ENCODE measurements around the gene MOCOS.
"Not testable (repeated sequence)": the region's sequence is repeated elsewhere in the genome, so short reads cannot be mapped to it uniquely, and the experiment has no call there.

MOCOS gene

DNA sequence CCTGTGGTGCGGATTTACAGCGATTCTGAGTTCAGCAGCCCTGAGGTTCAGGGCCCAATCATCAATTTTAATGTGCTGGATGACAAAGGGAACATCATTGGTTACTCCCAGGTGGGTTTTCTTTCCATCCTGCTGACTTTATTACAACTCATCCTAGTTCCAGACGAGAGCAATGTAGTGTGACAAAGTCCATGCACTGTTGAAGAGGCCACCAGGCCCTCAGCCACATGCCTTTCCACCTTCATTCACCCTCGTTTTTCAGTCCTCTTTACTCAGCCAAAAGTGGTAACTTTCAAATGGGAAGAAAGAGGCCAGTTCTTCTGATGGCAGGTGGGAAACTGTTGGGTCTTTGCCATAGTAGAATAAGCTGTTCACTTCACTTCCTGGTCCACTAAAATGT, 17.9 kb downstream of the MOCOS start:
- DNase-seq = no peak

DNA sequence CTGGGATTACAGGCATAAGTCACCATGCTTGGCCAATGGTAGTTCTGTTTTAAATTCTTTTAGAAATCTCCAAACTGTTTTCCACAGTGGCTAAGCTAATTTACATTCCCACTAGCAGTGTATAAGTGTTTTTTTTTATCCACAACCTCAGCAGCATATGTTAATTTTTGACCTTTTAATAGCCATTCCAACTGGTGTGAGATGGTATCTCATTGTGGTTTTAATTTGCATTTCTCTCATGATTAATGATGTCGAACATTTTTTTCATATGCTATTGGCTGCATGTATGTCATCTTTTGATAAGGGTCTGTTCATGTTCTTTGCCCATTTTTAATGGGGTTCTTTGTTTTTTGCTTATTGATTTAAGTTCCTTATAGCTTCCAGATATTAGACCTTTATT, 20.0 kb downstream of the MOCOS start:
- DNase-seq = no peak

DNA sequence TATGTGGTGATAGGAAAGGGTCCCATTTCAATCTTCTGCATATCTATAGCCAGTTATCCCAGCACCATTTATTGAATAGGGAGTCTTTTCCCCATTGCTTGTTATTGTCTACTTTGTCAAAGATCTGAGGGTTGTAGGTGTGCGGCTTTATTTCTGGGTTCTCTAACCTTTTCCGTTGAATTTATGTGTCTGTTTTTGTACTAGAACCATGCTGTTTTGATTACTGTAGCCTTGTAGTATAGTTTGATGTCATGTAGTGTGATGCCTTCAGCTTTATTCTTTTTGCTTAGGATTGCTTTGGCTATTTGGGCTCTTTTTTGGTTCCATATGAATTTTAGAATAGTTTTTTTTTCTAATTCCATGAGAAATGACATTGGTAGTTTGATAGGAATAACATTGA, 20.7 kb downstream of the MOCOS start:
- DNase-seq = not testable (repeated sequence)

DNA sequence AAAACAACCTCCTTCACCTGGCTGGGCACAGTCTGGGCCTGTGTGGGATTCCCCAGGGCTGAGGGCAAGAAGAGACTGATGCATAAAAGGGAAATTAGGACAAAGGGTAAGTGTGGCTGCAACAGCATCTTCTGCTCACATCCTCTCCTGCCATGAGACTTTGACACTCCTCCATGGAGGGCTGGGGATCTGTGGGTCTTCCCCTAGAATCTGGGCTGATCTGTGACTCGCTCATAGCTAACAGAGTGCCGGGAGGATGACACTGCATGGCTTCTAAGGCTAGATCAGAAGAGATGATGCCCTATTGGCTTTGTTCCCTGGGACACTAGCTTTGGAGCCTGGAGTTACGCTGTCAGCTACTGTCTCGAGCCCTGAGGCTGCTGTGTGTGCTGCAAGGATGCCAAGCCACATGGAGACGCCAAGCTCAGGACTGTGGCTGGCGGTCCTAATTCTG, 24.3 kb downstream of the MOCOS start:
- no peak for DNase-seq

DNA sequence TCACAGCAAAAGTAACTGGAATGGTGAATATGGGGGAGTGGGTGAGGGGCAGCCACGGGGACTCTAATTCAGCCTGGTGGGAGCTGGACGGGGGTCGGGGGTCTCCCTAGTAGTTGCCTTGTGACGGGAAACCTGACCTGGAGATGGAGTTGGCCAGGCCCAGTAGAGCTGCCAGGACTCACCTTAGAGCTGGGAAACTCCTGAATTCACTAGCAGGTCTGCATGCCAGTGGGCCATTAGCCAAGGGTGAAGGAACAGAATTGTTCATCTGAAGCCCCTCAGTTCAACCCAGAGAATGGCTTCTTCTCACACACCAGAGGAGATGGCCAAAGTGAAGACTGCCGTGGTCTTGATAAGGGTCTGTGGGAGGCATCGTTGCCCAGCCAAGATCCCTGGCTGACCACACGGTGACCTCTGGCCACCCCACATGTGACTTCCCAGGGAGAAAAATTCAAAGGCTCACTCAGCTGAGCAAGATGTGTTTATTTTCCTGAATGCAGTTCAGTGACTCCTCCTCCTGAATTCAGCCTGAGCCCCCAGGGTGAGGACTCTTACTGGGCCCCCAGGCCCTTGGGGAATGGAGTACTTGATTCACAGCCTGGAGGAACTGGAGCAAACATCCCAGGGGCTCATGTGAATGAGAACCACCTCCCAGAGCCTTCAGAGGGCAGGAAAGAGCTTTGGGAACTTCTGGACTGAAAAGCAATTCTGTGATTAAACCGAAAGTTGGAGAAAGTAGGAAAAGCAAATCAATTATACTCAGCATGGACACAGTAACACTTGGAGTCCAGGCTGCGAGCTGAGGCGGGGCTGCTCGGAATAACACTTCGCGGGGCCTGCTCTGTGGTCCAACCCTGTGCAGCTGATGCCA, 25.2 kb downstream of the MOCOS start:
- no peak for DNase-seq

DNA sequence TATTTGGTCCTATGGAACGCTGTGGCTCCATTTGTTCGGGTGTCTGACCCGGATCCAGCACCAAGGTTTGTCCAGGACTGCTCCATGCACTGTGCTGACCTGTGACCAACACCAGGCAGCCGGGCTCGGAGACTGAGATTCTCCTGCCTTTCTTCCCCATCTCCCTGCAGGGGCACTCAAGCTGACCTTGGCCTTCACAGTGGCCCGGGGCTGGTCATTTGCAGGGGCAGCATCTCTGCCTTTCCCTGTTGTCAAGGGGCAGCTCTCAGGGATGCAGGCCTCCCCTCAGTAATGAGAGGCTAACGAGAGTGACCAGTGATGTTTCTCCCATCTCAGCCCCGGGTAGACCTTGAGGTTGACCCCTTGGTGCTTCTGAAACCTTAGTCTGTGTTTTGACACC, 27.5 kb downstream of the MOCOS start:
- no peak for DNase-seq

DNA sequence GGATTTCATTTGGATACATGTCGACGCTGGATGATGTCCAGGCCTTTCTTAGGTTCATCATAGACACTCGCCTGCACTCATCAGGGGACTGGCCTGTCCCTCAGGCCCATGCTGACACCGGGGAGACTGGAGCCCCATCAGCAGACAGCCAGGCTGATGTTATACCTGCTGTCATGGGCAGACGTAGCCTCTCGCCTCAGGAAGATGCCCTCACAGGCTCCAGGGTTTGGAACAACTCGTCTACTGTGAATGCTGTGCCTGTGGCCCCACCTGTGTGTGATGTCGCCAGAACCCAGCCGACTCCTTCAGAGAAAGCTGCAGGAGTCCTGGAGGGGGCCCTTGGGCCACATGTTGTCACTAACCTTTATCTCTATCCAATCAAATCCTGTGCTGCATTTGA, 28.3 kb downstream of the MOCOS start:
- DNase-seq = no peak

DNA sequence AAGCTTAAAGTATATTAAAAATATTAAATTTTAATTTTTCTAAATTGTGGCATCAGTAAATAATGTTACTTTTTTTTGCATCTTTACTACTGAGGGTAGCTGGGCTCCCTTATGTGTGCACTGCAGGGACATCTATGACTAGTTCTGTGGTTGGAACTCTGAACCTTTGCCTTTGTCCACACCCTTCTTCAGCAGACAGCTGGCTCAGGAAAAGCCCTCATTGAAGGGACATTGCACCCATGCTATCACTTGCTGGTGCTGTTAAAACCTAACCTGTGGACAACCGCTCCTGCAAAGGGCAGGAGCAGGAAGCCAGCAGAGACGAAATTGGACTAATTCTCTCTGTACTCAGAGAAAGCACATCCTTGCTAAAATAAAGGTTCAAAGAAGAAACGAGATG, 30.1 kb downstream of the MOCOS start:
- no peak for DNase-seq

DNA sequence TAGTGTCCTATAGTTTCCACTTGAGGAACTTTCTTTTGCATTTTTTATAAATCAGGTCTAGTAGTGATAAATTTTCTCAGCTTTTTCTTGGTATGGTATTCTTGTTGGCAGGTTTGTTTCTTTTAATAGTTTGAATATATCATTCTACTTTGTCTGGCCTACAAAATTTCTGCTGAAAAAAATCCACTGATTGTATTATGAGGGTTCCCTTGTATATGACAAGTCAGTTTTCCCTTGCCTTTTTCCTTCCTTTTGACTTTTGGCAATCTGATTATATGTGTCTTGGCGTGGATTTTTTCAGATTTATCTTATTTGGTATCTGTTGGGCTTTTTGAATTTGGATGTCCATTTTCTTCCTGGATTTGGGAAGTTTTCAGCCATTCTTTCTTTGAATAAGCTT, 41.9 kb downstream of the MOCOS start:
- DNase-seq = no peak

DNA sequence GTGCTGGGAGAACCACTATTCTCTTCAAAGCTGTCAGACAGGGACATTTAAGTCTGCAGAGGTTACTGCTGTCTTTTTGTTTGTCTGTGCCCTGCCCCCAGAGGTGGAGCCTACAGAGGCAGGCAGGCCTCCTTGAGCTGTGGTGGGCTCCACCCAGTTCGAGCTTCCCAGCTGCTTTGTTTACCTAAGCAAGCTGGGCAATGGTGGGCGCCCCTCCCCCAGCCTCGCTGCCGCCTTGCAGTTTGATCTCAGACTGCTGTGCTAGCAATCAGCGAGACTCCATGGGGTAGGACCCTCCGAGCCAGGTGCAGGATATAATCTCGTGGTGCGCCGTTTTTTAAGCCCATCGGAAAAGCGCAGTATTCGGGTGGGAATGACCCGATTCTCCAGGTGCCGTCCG, 53.2 kb downstream of the MOCOS start:
- DNase-seq = not testable (repeated sequence)

DNA sequence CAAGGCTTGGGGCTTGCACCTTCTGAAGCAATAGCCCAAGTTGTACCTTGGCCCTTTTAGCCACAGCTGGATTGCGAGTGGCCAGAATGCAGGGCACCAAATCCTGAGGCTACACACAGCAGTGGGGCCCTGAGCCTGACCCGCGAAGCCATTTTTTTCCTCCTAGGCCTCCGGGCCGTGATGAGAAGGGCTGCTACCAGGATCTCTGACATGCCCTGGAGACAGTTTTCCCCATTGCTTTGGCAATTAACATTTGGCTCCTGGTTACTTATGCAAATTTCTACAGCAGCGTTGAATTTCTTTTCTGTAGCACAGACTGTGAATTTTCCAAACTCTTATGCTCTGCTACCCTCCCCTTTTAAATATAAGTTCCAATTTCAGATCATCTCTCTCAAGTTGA, 54.5 kb downstream of the MOCOS start:
- DNase-seq = no peak

DNA sequence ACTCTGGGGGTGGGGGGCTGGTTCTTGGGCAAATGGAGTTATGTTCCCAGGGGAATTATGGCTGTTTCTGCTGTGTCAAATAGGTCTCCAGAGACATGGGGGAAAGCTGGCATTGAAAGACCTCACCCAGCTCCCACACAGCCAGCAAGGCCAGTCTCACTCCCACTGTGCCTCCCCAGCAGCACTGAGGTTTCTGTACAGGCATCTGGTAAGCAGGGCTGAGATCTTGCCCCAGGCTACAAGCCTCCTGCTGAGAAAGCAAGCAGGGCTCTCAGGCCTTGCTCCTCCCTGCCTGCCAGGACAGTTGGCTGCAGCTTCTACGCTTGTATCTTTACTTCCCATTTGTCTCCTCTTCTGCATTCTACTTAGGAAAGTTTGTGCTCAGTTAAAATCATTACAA, 59.7 kb downstream of the MOCOS start:
- DNase-seq = no peak

DNA sequence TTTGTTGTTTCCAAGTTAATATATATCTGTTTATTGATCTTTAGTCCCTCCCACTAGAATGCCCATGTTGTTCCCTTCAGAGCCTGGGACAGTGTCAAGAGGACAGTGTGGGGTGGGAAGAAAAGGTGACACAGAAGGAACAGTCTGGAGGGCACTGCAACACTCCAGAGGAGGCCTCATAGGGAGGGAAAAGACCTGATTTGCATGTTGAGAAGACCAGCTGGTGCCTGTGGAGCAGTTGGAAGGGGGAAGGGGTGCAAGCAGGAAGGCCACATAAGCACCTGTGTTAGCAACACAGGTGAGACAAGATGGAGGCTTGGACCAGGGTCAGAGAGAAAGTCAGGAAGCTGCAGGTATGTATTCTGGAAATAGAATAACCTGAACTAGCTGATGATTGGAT, 62.1 kb downstream of the MOCOS start:
- no peak for DNase-seq

DNA sequence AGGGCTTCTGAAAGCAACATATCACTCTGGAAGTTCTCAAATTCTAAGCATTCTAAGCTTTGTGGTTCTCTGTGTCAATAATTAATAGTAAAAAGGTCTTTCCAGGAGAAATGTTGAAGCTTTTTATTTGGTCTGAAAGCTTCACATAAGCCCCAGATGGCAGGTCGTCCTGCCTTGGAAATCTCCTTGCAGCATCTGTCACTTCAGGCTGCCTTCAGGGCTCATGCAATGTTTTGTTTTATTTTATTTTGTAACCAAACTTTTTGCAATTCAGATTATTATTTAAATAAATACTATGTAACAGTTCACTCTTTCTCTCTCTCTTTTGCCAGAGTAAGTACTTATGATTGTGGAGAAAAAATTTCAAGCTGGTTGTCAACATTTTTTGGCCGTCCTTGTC, 63.5 kb downstream of the MOCOS start:
- no peak for DNase-seq

DNA sequence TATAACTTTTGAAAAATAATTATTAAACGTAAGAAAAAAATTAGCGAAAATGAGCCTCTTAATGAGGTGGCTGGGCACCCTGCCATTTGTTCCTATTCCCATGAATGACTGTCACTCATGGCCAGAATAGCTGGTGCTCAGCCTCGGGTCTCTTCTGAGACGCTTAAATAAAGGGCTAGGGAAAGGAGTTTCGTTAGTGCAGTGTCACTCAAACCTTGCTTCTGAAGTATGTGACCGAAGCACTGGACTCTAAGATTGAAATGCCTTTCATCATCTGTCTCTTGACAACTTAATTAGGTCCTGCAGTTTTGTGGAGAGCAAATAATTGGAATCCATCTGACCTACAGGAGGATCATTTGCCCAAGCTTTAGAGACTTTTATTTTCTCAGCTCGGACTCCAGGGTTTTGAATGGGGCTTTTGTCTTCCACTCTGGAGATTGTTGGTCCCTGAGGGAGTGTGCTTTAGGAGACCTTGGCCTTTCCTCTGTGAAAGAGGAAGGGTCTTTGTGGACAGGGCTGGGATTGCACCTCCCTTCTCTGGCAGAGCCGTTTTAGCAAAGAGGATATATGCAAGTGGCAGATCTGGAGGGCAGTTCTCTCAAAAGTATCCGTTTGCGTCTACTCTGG, 67.9 kb downstream of the MOCOS start:
- DNase-seq = no peak

DNA sequence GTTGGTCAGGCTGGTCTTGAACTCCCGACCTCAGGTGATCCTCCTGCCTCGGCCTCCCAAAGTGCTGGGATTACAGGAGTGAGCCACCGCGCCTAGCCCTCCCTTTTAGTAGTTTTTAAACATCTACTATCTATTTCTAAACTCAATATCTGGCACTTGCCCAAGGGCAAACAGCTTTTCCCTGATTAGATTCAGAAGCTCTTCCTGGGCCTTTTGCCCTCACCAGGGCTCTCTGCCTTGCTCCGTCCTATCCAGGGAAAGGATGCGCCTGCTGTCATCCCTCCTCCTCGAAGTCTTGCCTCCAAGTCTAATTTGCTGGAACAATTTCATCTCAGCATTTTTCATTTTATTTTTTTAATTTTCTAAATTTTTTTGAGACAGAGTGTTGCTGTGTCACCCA, 68.8 kb downstream of the MOCOS start:
- DNase-seq = no peak

DNA sequence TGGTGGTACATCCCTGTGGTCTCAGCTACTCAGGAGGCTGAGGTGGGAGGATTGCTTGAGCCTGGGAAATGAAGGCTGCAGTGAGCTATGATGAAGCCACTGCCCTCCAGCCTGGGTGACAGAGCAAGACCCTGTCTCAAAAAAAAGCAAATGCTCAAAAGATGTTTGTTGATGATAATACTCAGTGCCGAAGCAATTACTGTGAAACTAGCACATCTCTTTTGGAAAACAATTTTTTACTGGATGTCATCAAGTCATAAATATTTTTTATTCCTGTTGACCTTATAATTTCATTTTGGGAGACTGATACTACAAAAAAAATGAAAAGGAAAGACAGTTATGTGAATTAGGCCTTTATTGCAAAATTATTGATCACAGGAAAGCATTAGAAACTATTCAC, 75.7 kb downstream of the MOCOS start:
- DNase-seq = no peak

DNA sequence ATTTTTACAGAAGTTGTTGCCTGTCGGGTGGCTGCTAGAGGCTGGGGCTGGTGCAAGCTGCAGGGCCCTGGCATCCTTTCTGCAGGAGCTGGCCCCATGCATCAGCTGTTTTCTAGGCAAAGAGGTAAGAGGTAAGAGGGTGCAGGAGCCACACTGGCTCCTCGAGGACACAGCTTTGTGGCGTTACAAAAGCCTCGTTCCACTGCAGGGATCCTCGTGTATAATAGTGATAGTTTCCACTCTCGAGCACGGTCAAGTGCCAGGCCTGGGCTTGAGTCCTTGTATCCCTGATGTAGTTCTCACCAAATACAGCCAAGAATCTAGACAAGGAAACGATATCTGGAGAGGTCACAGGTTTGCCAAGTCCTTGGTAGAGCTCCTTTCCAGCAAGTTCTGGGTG, 77.0 kb downstream of the MOCOS start:
- peak; percentile 67 for DNase-seq

DNA sequence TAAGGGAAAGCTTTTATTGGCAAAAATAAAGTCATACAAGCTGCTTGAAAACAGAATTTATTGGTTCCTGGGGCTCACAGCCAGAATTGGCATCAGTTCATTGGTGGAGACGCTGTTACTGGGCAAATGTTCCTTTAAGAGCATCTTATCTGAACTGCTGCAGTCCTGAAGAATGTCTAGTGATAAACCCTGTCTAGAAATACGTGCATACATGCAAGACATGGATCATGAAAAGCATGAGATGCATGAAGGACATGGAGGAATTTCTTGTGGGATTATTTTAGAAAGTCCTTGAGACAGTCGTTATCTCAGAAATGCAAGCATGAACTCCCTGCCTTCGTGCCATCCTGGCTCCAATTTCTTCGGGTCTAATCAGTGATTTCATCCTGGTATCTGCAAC, 77.7 kb downstream of the MOCOS start:
- DNase-seq = peak; percentile 86

DNA sequence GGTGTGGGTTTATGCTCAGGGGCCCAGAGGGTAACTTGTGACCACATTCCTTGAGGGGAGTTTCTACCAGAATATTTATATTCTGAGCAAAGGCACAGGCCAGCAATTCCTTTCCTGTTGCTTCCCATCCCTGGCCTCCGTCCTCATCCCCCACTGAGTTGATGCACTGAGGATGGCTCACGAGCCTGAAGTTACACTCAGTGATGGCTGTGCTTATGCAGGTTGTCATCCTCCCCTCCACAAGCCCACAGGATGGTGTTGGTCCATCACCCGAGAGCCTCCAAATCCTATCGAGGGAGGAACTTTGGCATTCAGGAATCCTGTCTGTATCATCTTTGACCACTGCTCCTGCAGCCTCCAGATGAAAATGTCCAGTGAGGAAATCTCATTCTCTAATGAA, 81.9 kb downstream of the MOCOS start:
- no peak for DNase-seq

DNA sequence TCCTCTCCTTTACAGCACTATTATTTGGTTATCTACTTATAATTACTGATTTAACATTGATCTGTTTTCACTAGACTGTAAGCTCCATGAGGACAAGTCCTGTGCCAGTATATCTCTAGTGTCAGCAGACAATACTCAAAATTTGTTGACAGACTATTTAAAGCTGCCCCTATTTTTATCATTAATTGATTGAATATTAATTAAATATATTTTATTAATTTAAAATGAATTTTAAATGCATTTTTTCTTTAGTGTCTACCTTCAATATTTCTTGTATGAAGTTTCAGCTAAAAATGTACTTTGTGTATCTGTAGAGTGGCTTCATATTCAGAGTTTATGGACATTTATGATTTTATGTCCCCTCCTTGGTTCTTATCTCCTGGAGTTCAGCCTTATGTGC, 83.9 kb downstream of the MOCOS start:
- DNase-seq = no peak

DNA sequence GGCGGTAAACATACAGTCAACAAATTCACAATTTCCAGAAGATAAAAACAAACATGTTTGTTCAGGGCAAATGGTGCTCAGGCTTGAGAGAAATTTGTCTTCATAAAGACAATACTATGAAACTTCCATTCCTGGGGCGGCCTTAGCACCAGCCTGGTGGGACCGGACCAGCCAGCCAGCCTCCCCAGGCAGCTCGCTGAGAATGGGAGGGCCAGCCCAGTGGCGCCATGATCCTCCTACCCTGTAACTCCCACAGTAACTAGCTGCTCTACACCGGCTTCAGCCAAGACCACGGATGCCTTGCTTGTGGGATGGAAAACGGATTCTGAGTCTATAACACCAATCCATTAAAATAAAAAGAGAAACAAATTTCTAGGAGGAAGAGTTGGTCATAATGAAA, 86.0 kb downstream of the MOCOS start:
- DNase-seq = no peak

DNA sequence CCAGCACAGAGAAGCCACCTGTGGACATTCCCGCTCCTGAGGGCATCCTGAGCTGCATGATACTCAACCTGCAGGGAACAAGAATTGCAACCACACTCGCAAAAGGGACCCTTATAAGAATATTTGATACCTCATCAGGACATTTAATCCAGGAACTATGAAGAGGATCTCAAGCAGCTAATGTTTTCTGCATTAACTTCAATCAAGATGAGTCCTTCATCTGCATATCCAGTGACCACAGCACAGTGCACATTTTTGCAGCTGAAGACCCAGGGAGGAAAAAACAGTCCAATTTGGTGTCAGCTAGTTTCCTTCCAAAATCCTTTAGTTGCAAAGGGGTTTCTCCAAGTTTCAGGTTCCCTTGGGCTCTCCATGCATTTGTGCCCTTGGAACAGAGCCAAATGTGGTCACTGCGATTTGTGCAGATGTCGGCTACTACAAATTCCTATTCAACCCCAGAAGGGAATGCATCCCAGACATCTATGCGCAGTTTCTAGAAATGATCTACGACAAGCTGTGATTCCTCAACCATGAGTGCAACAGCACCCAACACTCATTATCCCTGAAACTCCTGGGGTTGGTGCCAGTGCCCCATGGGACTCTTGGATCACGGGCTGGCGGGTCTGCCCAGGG, 86.9 kb downstream of the MOCOS start:
- DNase-seq = no peak

DNA sequence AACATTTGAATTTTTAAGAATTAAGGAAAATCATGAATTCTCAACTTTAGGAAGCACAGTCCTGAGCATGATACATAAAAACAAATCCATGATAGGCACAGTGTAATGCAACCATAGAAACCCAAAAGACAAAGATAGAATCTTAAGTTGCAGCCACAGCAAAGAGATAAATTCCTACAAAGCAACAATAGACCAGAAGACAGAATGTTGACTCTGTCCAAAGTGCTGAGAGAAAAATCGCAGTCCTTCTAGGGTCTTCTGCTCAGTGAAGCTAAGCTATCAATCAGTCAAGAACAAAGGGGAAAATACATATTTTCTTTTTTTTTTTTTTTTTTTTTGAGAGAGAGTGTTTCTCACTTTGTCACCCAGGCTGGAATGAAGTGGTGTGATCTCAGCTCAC, 88.3 kb downstream of the MOCOS start:
- DNase-seq = no peak
